Activated CD8-positive, alpha-beta memory T cell treated with anti-CD3 and anti-CD28 coated beads for 36 hours (primary cell): ENCODE results near the gene CSNK1D. TPM values are rescaled to one million over a fixed set of nuclear protein-coding genes. Genes with fewer than 3 reads are reported as not detected.

Experiments used
- CTCF ChIA-PET: fragments of 350-600 bp; sonication (Branson Sonifier 250); formaldehyde crosslinking; loops from one replicate; lab custom pipeline; 2021; ENCODE audit warnings: antibody characterized with exemption; lab: Charles Lee
- POLR2A ChIA-PET: fragments of 350-600 bp; sonication (Branson Sonifier 250); formaldehyde crosslinking; loops from one replicate; lab custom pipeline; 2021; ENCODE audit warnings: antibody characterized with exemption; lab: Charles Lee
- total RNA-seq, 2 experiments: library from RNA; stranded (reverse); gene quantifications; one replicate each; pipeline ENCODE4 v1.2.3, GENCODE V29; 2021

The CSNK1D gene
- total RNA-seq = 100 to 1,000 TPM; 128 to 129 TPM

GRCh38 chr17:82273327-82274133 lies at the start of gene CSNK1D:
CSNK1D (minus strand) TSS chr17:82273700; CDS start chr17:82273381, 319 bp downstream.
- CTCF ChIA-PET = interaction anchor here (0.9 to 1.6 kb wide), 5 partner anchors 8 to 77 kb away, joined by 3 to 6 read pairs (median 3); no protein-coding TSS in a partner anchor

GRCh38 chr17:82322526-82323453 lies 49.3 kb upstream of the CSNK1D start:
- CTCF ChIA-PET = interaction anchor here (0.6 to 3.1 kb wide), 9 partner anchors 23 to 88 kb away, joined by 3 to 49 read pairs (median 7); no protein-coding TSS in a partner anchor
- POLR2A ChIA-PET = interaction anchor here (0.6 to 3.9 kb wide), 6 partner anchors 11 to 94 kb away, joined by 3 to 25 read pairs (median 4); partner anchors contain the start of gene SECTM1

More at GRCh38 chr17:82273327-82274133, at the start of gene CSNK1D:
- POLR2A ChIA-PET = interaction anchor here (1.0 to 1.1 kb wide), 2 partner anchors 24 to 44 kb away, joined by 3 to 4 read pairs; partner anchors contain the start of gene SLC16A3

GRCh38 chr17:82321947-82322466 lies 48.5 kb upstream of the CSNK1D start:
- ChIA-PET POLR2A (interaction anchor here (1.2 to 3.9 kb wide), 3 partner anchors 21 to 29 kb away, joined by 5 to 25 read pairs (median 8); no protein-coding TSS in a partner anchor), CTCF (interaction anchor here (0.5 to 3.1 kb wide), 10 partner anchors 11 to 88 kb away, joined by 3 to 49 read pairs (median 5); partner anchors contain the start of gene SECTM1)

- POLR2A ChIA-PET = interaction anchor here (0.6 to 3.9 kb wide), 6 partner anchors 18 to 222 kb away, joined by 3 to 25 read pairs (median 4); no protein-coding TSS in a partner anchor
- CTCF ChIA-PET = interaction anchor here (0.5 to 3.1 kb wide), 14 partner anchors 8 to 86 kb away, joined by 3 to 49 read pairs (median 4); partner anchors contain the start of gene SECTM1
Measured at GRCh38 chr17:82320956-82321927, 47.7 kb upstream of the CSNK1D start.

GRCh38 chr17:82320140-82320840 lies 46.8 kb upstream of the CSNK1D start:
- CTCF ChIA-PET = interaction anchor here (0.6 to 3.1 kb wide), 10 partner anchors 7 to 85 kb away, joined by 3 to 49 read pairs (median 4); no protein-coding TSS in a partner anchor

GRCh38 chr17:82319619-82320062 lies 46.1 kb upstream of the CSNK1D start:
- CTCF ChIA-PET = interaction anchor here (0.7 to 3.1 kb wide), 2 partner anchors 19 to 45 kb away, joined by 3 to 49 read pairs; no protein-coding TSS in a partner anchor
- POLR2A ChIA-PET = no interaction called here

More at GRCh38 chr17:82320140-82320840, 46.8 kb upstream of the CSNK1D start:
- POLR2A ChIA-PET = interaction anchor here (0.9 to 3.9 kb wide), 3 partner anchors 17 to 22 kb away, joined by 3 to 25 read pairs (median 8); no protein-coding TSS in a partner anchor

GRCh38 chr17:82318772-82319606 lies 45.5 kb upstream of the CSNK1D start:
- ChIA-PET CTCF (no interaction called here), POLR2A (no interaction called here)

- ChIA-PET CTCF (interaction anchor here (1.0 to 2.6 kb wide), 7 partner anchors 11 to 112 kb away, joined by 3 to 22 read pairs (median 12); no protein-coding TSS in a partner anchor), POLR2A (interaction anchor here (0.7 to 2.9 kb wide), 6 partner anchors 14 to 80 kb away, joined by 4 to 71 read pairs (median 6); no protein-coding TSS in a partner anchor)
Measured at GRCh38 chr17:82318169-82318498, 44.6 kb upstream of the CSNK1D start.

GRCh38 chr17:82317394-82318168 lies 44.1 kb upstream of the CSNK1D start, which contains the start of gene CD7:
CD7 (minus strand) TSS chr17:82317608; CDS start chr17:82317495, 113 bp downstream.
- ChIA-PET CTCF (interaction anchor here (0.8 to 2.6 kb wide), 8 partner anchors 11 to 111 kb away, joined by 3 to 22 read pairs (median 8); no protein-coding TSS in a partner anchor), POLR2A (interaction anchor here (0.6 to 2.9 kb wide), 11 partner anchors 13 to 391 kb away, joined by 3 to 71 read pairs (median 5); partner anchors contain the start of gene SLC16A3)

GRCh38 chr17:82316651-82317393 lies 43.3 kb upstream of the CSNK1D start:
- POLR2A ChIA-PET = interaction anchor here (0.6 to 2.9 kb wide), 12 partner anchors 13 to 217 kb away, joined by 3 to 71 read pairs (median 6); partner anchors contain the start of gene SLC16A3
- CTCF ChIA-PET = interaction anchor here (0.8 to 2.6 kb wide), 7 partner anchors 10 to 111 kb away, joined by 3 to 22 read pairs (median 12); no protein-coding TSS in a partner anchor

- POLR2A ChIA-PET = interaction anchor here (0.7 to 2.9 kb wide), 5 partner anchors 12 to 47 kb away, joined by 3 to 71 read pairs (median 10); no protein-coding TSS in a partner anchor
- CTCF ChIA-PET = interaction anchor here (2.3 to 2.6 kb wide), 2 partner anchors 9 to 14 kb away, joined by 14 to 22 read pairs; no protein-coding TSS in a partner anchor
Measured at GRCh38 chr17:82315703-82316358, 42.3 kb upstream of the CSNK1D start.

- ChIA-PET POLR2A (no interaction called here), CTCF (interaction anchor here (1.1 to 1.3 kb wide), 2 partner anchors 16 to 79 kb away, joined by 3 to 4 read pairs; no protein-coding TSS in a partner anchor)
Measured at GRCh38 chr17:82314727-82315605, 41.5 kb upstream of the CSNK1D start.
